Measurements from ENCODE around the gene DLG2.

DNA sequence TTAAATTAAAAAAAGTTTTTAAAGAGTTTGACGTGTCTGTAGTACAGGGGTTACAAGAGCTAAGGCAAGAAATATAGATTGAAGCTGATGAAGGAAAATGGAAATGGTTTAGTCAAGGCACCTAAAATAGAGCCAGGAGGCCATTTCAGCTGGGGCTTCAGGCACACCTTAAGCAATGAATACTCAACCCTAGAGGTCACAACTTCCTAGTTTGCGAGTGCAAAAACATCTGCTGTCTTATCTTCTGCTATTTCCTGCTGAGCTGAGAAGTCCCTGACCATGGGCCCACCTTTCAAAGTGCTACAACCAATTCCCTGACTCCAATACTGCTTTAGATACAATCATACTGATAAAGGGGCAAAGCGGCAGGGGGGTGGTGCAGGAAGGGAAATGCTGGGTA, 87.4 kb downstream of the DLG2 start:
- TF ChIP-seq, protein P1, sequence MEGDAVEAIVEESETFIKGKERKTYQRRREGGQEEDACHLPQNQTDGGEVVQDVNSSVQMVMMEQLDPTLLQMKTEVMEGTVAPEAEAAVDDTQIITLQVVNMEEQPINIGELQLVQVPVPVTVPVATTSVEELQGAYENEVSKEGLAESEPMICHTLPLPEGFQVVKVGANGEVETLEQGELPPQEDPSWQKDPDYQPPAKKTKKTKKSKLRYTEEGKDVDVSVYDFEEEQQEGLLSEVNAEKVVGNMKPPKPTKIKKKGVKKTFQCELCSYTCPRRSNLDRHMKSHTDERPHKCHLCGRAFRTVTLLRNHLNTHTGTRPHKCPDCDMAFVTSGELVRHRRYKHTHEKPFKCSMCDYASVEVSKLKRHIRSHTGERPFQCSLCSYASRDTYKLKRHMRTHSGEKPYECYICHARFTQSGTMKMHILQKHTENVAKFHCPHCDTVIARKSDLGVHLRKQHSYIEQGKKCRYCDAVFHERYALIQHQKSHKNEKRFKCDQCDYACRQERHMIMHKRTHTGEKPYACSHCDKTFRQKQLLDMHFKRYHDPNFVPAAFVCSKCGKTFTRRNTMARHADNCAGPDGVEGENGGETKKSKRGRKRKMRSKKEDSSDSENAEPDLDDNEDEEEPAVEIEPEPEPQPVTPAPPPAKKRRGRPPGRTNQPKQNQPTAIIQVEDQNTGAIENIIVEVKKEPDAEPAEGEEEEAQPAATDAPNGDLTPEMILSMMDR (IDR thresholded peaks at IDR 0.05 in 4 of 5, conservative IDR thresholded peaks at IDR 0.05 in 1 of 5) = no peak
- TF ChIP-seq POLR2A (IDR thresholded peaks at IDR 0.05) = no peak
